NCI-H1092 (cell line): ENCODE data around the gene KCNG1.
A peak's percentile ranks its signal among the peaks of the same experiment; 100 is the strongest.
"Not testable (repeated sequence)": the region's sequence is repeated elsewhere in the genome, so short reads cannot be mapped to it uniquely, and the experiment has no call there.

Source experiments
- DNase-seq: peaks from one replicate; lab custom pipeline; 2025; lab: John Stamatoyannopoulos, UW

KCNG1 gene

GRCh38 chr20:50982363-50982762 is 40.5 kb downstream of the KCNG1 start:
- DNase-seq: no peak

- no peak for DNase-seq
Measured at GRCh38 chr20:50981714-50982048, 41.2 kb downstream of the KCNG1 start.

- DNase-seq: peak; percentile 41
Measured at GRCh38 chr20:50980851-50981713, 41.8 kb downstream of the KCNG1 start.

- no peak for DNase-seq
Measured at GRCh38 chr20:50980071-50980681, 42.7 kb downstream of the KCNG1 start.

- DNase-seq: not testable (repeated sequence)
Measured at GRCh38 chr20:50978533-50978932, 44.4 kb downstream of the KCNG1 start.

- DNase-seq: no peak
Measured at GRCh38 chr20:50977066-50978021, 45.6 kb downstream of the KCNG1 start.

GRCh38 chr20:50975701-50976330 is 47.1 kb downstream of the KCNG1 start:
- no peak for DNase-seq

- no peak for DNase-seq
Measured at GRCh38 chr20:50969912-50970311, 53.0 kb downstream of the KCNG1 start.

- DNase-seq: no peak
Measured at GRCh38 chr20:50969435-50969834, 53.5 kb downstream of the KCNG1 start.

- DNase-seq: no peak
Measured at GRCh38 chr20:50968289-50968688, 54.6 kb downstream of the KCNG1 start.

GRCh38 chr20:50967586-50967985 is 55.3 kb downstream of the KCNG1 start:
- DNase-seq: no peak

- no peak for DNase-seq
Measured at GRCh38 chr20:50959543-50960126, 63.3 kb downstream of the KCNG1 start.

- peak; percentile 88 for DNase-seq
Measured at GRCh38 chr20:50958615-50959542, 64.0 kb downstream of the KCNG1 start, which contains the start of gene MOCS3. Gene MOCS3, plus strand, starts transcription at chr20:50958818. Its CDS starts 25 bp downstream, at chr20:50958843.

- peak; percentile 88 for DNase-seq
Measured at GRCh38 chr20:50957798-50958614, 64.9 kb downstream of the KCNG1 start, which contains the start of gene DPM1. Gene DPM1, minus strand, starts transcription at chr20:50958532. Its CDS starts 9 bp downstream, at chr20:50958523.

- no peak for DNase-seq
Measured at GRCh38 chr20:50957276-50957675, 65.6 kb downstream of the KCNG1 start.

- DNase-seq: no peak
Measured at GRCh38 chr20:50953821-50954220, 69.1 kb downstream of the KCNG1 start.
